HUES64 (cell line): Measurements from ENCODE around the gene DYNC1LI1.

Experiments
- H3K27ac ChIP-seq: 2 replicates; pipeline ENCODE4 v1.7.0; 2013; ENCODE audit warnings: low read depth, low read length, inconsistent platforms
- H3K27me3 ChIP-seq: 2 replicates; pipeline ENCODE4 v1.6.1; 2013; ENCODE audit warnings: mild to moderate bottlenecking, low read length; ENCODE audit not compliant: insufficient read depth
- H3K36me3 ChIP-seq: 2 replicates; pipeline ENCODE4 v1.6.1; 2013; ENCODE audit warnings: mild to moderate bottlenecking, low read length; ENCODE audit not compliant: insufficient read depth
- H3K4me1 ChIP-seq: 2 replicates; pipeline ENCODE4 v1.6.1; 2013; ENCODE audit warnings: mild to moderate bottlenecking, low read length, moderate library complexity; ENCODE audit not compliant: insufficient read depth
- H3K4me3 ChIP-seq: 2 replicates; pipeline ENCODE4 v1.5.1; 2013; ENCODE audit warnings: mild to moderate bottlenecking, low read length, moderate library complexity
- H3K9ac ChIP-seq: 2 replicates; pipeline ENCODE4 v1.6.1; 2013; ENCODE audit warnings: mild to moderate bottlenecking, low read depth, low read length
- H3K9me3 ChIP-seq: 2 replicates; pipeline ENCODE4 v1.6.1; 2013; ENCODE audit warnings: low read depth, low read length; ENCODE audit not compliant: insufficient read depth
- WGBS: fragments of 150-250, 120-280 bp; methylation state at CpG from one replicate; pipeline ENCODE4 v1.1.7; 2013; ENCODE audit warnings: missing lambda C conversion rate; 5-methylcytosine and 5-hydroxymethylcytosine counted together

DYNC1LI1 gene

DNA sequence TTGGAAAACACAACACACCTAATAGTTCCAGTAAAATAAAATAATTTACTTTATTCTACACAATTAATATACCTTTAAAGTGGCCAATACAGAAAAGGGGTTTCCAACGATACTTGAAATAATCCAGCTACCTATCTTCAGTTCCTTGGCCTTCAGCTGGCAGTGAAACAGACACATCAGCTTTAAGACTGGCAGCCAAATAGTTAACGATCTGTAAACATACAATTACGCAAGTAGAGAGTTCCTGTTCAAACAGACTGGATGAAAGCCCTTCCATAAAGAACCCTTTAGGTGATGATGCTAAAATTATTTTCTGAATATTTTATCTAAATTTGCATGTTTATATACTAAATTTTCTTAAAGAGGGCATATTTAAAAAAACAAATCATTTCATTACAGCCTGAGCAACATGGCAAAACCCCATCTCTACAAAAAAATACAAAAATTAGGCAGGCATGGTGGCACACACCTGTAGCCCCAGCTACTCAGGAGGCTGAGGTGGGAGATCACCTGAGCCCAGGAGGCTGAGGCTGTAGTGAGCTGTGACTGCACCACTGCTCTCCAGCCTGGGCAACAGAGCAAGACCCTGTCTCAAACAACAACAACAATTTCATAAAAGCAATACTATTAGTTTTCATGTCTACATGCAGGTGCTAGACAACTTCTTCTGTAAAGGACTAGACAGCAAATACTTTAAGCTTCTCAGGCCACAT, 12.9 kb downstream of the DYNC1LI1 start:
- 91% methylated on average over 3 of the region's 3 CpGs for WGBS
- Histone ChIP-seq H3K27me3 (no peaks in the 10 kb centered on the region), H3K4me3 (no peak overlapping the region), H3K36me3 (peaks cover 15% of the 10 kb centered on the region; the same call in 1 of the 2 replicates), H3K9me3 (no peaks in the 10 kb centered on the region), H3K27ac (no peak overlapping the region), H3K4me1 (peaks cover 5% of the 10 kb centered on the region; the same call in 1 of the 2 replicates), H3K9ac (no peak overlapping the region)

DNA sequence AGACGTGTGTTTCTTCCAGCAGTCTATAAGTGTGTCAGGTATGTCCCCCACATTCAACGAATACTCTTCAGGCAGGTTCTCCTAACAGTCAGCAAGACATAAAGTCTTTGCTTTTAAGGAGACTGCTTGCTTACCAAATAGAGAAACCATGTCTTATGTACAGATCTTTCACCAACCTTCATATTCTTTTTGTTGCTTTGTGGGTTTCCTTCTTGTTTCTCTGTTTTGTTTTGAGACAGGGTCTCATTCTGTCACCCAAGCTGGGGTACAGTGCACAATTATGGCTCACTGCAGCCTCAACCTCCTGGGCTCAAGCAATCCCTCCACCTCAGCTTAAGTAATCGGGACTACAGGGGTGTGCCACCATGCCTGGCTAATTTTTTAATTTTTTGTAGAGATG, 14.3 kb downstream of the DYNC1LI1 start:
- Histone ChIP-seq H3K4me3 (no peak overlapping the region), H3K27me3 (no peaks in the 10 kb centered on the region), H3K9ac (no peak overlapping the region), H3K4me1 (peaks cover 10% of the 10 kb centered on the region; the same call in 1 of the 2 replicates), H3K27ac (no peak overlapping the region), H3K36me3 (peaks cover 9% of the 10 kb centered on the region; the same call in 1 of the 2 replicates), H3K9me3 (no peaks in the 10 kb centered on the region)
- WGBS = 89% methylated on average over 3 of the region's 3 CpGs

DNA sequence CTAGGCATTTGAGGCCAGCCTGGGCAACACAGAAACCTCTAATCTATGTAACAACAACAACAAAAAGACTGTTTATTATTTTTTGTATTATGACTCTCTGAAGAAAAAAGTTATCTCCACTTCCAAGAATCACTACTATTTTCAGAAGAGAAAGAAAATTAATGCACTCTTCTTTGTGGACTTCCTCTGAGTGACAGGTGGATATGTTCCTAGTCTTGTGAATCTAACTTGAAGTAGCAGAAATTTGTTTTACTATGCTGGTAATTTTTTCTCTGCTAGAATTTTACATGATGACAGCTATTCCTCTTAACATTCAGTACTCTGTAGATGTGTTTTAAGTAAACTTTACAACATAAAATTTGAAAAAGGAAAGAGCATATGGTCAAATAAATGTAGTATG, 16.7 kb downstream of the DYNC1LI1 start:
- Histone ChIP-seq H3K9ac (no peak overlapping the region), H3K4me3 (no peak overlapping the region), H3K27me3 (no peaks in the 10 kb centered on the region), H3K9me3 (no peaks in the 10 kb centered on the region), H3K27ac (no peak overlapping the region), H3K4me1 (peaks cover 13% of the 10 kb centered on the region; the same call in 1 of the 2 replicates), H3K36me3 (0 out of 2 replicates have a peak, but pooled peaks cover 4% of the 10 kb centered on the region)

DNA sequence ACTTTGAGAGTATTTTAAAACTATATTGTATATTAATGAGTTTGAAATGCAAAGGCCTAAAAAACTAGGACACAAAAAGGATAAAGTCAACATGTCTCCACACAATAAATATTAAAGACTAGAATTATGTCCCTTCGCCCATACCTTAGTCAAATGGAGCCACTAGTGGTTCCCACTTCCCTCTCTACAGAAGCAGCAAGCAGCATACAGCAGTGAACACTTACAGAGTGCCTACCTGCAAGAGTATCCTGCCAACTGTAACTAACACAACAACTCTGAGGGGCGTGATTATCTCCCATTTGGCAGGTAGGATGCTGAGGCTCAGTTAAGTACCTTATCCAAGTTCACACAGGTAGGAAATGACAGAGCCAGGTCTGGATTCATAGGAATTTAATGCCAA, 17.2 kb downstream of the DYNC1LI1 start:
- 97% methylated on average over 2 of the region's 2 CpGs for WGBS

DNA sequence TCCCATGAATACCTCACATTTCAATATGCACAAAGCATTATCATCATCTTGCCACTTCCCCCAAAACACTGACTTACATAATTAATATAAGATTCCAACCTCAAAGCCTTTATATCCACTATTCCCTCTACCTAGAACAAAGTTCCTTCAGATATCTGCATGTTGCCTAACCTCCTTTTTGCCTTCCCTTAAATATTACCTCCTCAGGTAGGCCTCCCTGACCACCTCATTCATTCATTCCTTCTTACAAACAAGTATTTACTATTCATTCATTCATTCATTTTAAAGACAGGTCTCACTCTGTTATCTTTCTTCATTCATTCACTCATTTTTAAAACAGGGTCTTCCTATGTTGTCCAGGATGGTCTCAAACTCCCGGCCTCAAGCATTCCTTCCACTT, 18.6 kb downstream of the DYNC1LI1 start:
- no peaks in the 10 kb centered on the region for H3K9me3 ChIP-seq
- H3K36me3 ChIP-seq = 0 out of 2 replicates have a peak, but pooled peaks cover 4% of the 10 kb centered on the region
- no peak overlapping the region for H3K4me3 ChIP-seq
- H3K27ac ChIP-seq = no peak overlapping the region
- 91% methylated on average over 1 of the region's 1 CpG for WGBS
- no peak overlapping the region for H3K9ac ChIP-seq
- H3K27me3 ChIP-seq = no peaks in the 10 kb centered on the region
- peaks cover 21% of the 10 kb centered on the region for H3K4me1 ChIP-seq

More for the DNA sequence above, 17.2 kb downstream of the DYNC1LI1 start:
- Histone ChIP-seq H3K27ac (no peak overlapping the region), H3K4me3 (no peak overlapping the region), H3K9me3 (no peaks in the 10 kb centered on the region), H3K9ac (no peak overlapping the region), H3K27me3 (no peaks in the 10 kb centered on the region), H3K4me1 (peaks cover 17% of the 10 kb centered on the region), H3K36me3 (0 out of 2 replicates have a peak, but pooled peaks cover 4% of the 10 kb centered on the region)

DNA sequence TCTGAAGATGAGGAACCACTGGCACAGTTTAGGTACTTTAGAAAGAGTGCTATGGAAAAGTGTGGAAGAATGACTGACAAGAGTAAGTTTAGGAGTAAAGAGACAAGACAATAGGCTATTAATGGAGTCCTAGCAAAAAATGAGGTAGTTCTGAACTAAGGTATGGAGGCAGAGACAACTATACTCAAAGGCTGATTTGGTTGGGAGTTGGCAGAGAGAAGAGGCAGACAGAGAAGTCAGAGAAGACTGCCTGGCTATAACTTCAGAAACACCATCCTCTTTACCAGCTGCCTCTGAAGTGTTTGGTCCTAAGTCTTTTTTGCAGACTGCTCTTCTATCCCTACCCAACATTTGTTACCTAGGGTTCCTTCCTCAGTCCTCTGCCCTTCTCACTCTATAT, 19.2 kb downstream of the DYNC1LI1 start:
- no peak overlapping the region for H3K9ac ChIP-seq
- H3K4me1 ChIP-seq = peaks cover 21% of the 10 kb centered on the region
- no peak overlapping the region for H3K4me3 ChIP-seq
- H3K27me3 ChIP-seq = no peaks in the 10 kb centered on the region
- no peaks in the 10 kb centered on the region for H3K9me3 ChIP-seq
- no peak overlapping the region for H3K27ac ChIP-seq
- H3K36me3 ChIP-seq = 0 out of 2 replicates have a peak, but pooled peaks cover 4% of the 10 kb centered on the region

DNA sequence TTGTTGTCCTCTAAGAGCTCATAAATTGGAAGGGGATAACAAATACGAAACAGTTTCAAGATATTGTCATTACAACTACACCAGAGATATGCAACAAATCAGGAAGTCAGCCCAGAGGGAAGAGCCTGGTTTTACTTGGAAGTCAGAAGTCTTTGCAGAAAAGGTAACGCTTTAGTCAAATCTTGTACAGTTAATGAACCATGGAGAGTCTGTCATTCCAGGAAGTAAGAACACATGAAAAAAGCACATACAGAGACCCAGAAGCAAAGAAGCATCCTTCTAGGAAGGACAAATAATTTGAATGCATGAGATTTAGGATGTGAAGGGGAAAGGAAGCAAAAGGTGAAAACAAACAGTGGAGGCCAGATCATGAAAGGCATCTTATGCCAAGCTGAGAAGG, 19.6 kb downstream of the DYNC1LI1 start:
- no peaks in the 10 kb centered on the region for H3K27me3 ChIP-seq
- H3K9ac ChIP-seq = no peak overlapping the region
- WGBS = 100% methylated on average over 1 of the region's 2 CpGs
- H3K9me3 ChIP-seq = no peaks in the 10 kb centered on the region
- H3K4me3 ChIP-seq = no peak overlapping the region
- no peak overlapping the region for H3K27ac ChIP-seq
- 0 out of 2 replicates have a peak, but pooled peaks cover 2% of the 10 kb centered on the region for H3K36me3 ChIP-seq
- peaks cover 19% of the 10 kb centered on the region for H3K4me1 ChIP-seq

DNA sequence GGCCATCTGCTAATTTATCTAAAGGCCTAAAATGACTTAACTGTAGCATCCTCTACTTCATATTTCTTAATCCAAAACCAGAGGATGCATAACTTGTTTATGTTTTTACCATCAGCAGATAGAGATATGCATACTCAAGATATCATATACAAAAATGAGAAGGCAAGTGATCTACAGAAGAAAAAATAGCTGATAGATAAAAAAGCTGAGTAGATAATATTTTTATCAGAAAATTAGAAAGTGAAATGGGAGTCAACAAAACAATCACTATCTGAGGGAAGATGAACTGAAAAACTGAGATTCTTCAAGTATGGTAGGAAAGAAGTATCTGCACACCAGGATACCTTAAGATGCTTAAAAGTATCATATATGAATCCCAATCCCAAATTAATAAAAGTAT, 25.4 kb downstream of the DYNC1LI1 start:
- H3K27me3 ChIP-seq = no peaks in the 10 kb centered on the region
- no peak overlapping the region for H3K4me3 ChIP-seq
- H3K9ac ChIP-seq = no peak overlapping the region
- H3K4me1 ChIP-seq = peaks cover 9% of the 10 kb centered on the region
- no peaks in the 10 kb centered on the region for H3K9me3 ChIP-seq
- no peak overlapping the region for H3K27ac ChIP-seq
- H3K36me3 ChIP-seq = peaks cover 35% of the 10 kb centered on the region

DNA sequence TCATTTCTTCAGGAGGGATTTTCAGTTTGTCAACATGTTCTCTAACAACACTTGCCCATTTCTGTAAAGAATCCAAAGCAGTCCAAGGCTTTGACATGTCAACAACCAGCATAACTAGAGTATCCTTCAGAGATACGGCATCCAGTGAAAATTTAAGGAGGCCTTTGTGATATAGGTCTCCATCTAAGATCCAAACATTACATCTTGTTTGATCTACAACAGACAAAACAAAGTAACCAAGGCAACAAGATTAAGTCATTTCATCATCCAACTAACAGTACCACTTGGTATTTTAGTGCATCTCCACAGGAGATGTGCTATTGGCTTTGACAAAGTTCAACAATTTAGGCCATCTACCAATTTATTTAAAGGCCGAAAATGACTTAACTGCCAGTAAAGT, 25.8 kb downstream of the DYNC1LI1 start:
- H3K4me3 ChIP-seq = no peak overlapping the region
- H3K27me3 ChIP-seq = no peaks in the 10 kb centered on the region
- no peak overlapping the region for H3K27ac ChIP-seq
- WGBS = 91% methylated on average over 2 of the region's 2 CpGs
- no peak overlapping the region for H3K9ac ChIP-seq
- peaks cover 9% of the 10 kb centered on the region for H3K4me1 ChIP-seq
- H3K36me3 ChIP-seq = peaks cover 39% of the 10 kb centered on the region
- H3K9me3 ChIP-seq = no peaks in the 10 kb centered on the region

DNA sequence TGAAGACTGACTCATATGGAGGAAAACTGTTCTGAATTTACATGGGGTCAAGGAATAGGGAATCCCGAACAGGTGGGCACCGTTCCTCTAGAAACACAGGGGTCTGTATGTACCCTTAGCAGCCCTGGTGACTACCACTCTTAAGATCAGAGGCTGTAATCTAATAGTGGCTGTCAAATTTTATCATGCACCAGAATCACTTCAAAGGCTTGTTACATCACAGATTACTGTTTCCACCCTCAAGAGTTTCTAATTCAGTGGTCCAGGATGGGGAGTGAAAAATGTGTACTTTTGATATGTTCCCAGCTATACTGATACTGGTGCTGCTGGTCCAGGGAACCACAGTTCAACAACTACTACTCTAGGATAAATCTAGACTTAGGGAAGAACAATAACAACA, 27.9 kb downstream of the DYNC1LI1 start:
- peaks cover 53% of the 10 kb centered on the region for H3K36me3 ChIP-seq
- 89% methylated on average over 2 of the region's 2 CpGs for WGBS

DNA sequence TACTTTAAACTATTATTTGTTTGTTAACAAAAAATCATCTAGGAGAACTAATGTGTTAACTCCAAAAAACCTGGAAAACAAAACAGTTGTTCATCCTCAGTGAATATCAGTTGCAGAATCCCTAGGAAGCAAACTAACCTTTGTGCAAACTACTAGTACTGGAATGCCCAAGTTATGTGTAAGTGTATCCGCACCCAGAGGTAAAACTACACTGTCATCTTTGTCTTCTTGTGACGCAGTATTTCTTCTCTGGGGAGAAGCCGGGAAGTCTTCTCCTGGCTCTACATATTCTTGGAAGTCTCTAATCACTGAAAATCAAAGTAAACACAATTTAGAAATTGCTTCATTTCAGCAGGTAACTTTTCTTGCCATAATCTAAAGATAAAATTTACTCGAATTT, 29.8 kb downstream of the DYNC1LI1 start:
- no peaks in the 10 kb centered on the region for H3K9me3 ChIP-seq
- no peaks in the 10 kb centered on the region for H3K4me1 ChIP-seq
- H3K27ac ChIP-seq = no peak overlapping the region
- H3K36me3 ChIP-seq = peaks cover 69% of the 10 kb centered on the region
- H3K9ac ChIP-seq = no peak overlapping the region
- no peaks in the 10 kb centered on the region for H3K27me3 ChIP-seq
- H3K4me3 ChIP-seq = no peak overlapping the region
- 98% methylated on average over 3 of the region's 4 CpGs for WGBS

More for the DNA sequence above, 27.9 kb downstream of the DYNC1LI1 start:
- no peak overlapping the region for H3K4me3 ChIP-seq
- H3K9me3 ChIP-seq = no peaks in the 10 kb centered on the region
- no peak overlapping the region for H3K9ac ChIP-seq
- no peaks in the 10 kb centered on the region for H3K4me1 ChIP-seq
- no peaks in the 10 kb centered on the region for H3K27me3 ChIP-seq
- H3K27ac ChIP-seq = no peak overlapping the region

DNA sequence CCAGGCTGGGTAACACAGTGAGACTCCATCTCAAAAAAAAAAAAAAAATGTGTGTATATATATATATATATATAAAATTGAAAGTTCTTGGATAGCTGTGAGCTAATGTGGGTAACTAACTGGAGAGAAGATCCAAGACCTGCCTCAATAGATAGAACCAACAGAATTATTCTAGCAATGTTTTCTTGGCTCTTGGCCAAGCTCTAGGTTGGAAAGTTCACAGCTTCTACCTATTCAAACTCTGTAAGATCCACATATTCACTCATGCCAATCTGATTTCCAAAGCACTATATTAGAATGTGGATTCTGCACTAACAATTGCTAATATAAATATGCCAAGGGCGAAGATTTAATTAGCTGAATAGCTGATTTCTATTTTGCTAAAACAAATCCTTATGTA, 38.2 kb downstream of the DYNC1LI1 start:
- no peaks in the 10 kb centered on the region for H3K27me3 ChIP-seq
- no peak overlapping the region for H3K27ac ChIP-seq
- peaks cover 86% of the 10 kb centered on the region for H3K36me3 ChIP-seq
- H3K4me3 ChIP-seq = no peak overlapping the region
- no peak overlapping the region for H3K9ac ChIP-seq
- no CpG with 5 or more reads among the region's 1 CpG for WGBS
- no peaks in the 10 kb centered on the region for H3K9me3 ChIP-seq
- no peaks in the 10 kb centered on the region for H3K4me1 ChIP-seq
